DOHH2 (cell line): ENCODE data around the gene ADGRA1.

Experiments used
- EZH2phosphoT487 ChIP-seq: fragments of 200-600 bp; sonication (generic); IDR thresholded peaks from 2 replicates; pipeline ENCODE4 v1.6.1; 2017; ENCODE audit warnings: borderline replicate concordance, mild to moderate bottlenecking, antibody characterized with exemption, low read length, moderate library complexity, mixed read lengths
- TF ChIP-seq, protein P1 (sequence below): fragments of 200-600 bp; sonication (generic); IDR thresholded peaks from one replicate; pipeline ENCODE4 v1.5.1; 2014; ENCODE audit warnings: antibody characterized with exemption, mild to moderate bottlenecking, low read depth, low read length; ENCODE audit not compliant: poor library complexity, severe bottlenecking

- TF ChIP-seq, protein P1, sequence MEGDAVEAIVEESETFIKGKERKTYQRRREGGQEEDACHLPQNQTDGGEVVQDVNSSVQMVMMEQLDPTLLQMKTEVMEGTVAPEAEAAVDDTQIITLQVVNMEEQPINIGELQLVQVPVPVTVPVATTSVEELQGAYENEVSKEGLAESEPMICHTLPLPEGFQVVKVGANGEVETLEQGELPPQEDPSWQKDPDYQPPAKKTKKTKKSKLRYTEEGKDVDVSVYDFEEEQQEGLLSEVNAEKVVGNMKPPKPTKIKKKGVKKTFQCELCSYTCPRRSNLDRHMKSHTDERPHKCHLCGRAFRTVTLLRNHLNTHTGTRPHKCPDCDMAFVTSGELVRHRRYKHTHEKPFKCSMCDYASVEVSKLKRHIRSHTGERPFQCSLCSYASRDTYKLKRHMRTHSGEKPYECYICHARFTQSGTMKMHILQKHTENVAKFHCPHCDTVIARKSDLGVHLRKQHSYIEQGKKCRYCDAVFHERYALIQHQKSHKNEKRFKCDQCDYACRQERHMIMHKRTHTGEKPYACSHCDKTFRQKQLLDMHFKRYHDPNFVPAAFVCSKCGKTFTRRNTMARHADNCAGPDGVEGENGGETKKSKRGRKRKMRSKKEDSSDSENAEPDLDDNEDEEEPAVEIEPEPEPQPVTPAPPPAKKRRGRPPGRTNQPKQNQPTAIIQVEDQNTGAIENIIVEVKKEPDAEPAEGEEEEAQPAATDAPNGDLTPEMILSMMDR: no peak
- TF ChIP-seq EZH2phosphoT487: no peak
These were observed 79.3 kb downstream of the ADGRA1 start for GRCh38 chr10:133166828-133167692.
